LHCN-M2 (cell line): Measurements from ENCODE around the gene PRKAR1B. TPM values are rescaled to one million over a fixed set of nuclear protein-coding genes. Genes with fewer than 3 reads are reported as not detected.

Experiments
- DNase-seq: peaks from one replicate; pipeline ENCODE4 v3.0.0-alpha.2; 2012; ENCODE audit warnings: low read depth
- total RNA-seq: library from RNA; depleted of rRNA; stranded (reverse); fragments of >200 nt; gene quantifications from 2 replicates; pipeline ENCODE4 v1.2.3, GENCODE V29; 2014

PRKAR1B gene
- total RNA-seq, 1 experiment from 2014 or later: 23.0 TPM

- DNase-seq: peak; percentile 18
Measured at GRCh38 chr7:604001-604883, 122.8 kb downstream of the PRKAR1B start.

- no peak for DNase-seq
Measured at GRCh38 chr7:603152-603951, 123.7 kb downstream of the PRKAR1B start.

- no peak for DNase-seq
Measured at GRCh38 chr7:602341-603141, 124.5 kb downstream of the PRKAR1B start.

- no peak for DNase-seq
Measured at GRCh38 chr7:601595-602340, 125.3 kb downstream of the PRKAR1B start.

- DNase-seq: no peak
Measured at GRCh38 chr7:601036-601594, 126.0 kb downstream of the PRKAR1B start.

- DNase-seq: no peak
Measured at GRCh38 chr7:600149-601035, 126.7 kb downstream of the PRKAR1B start.

- no peak for DNase-seq
Measured at GRCh38 chr7:598899-599298, 128.2 kb downstream of the PRKAR1B start.

- no peak for DNase-seq
Measured at GRCh38 chr7:597348-598178, 129.5 kb downstream of the PRKAR1B start.

GRCh38 chr7:596819-597182 is 130.3 kb downstream of the PRKAR1B start:
- no peak for DNase-seq

GRCh38 chr7:596071-596818 is 130.8 kb downstream of the PRKAR1B start:
- DNase-seq: no peak

- DNase-seq: no peak
Measured at GRCh38 chr7:595621-596010, 131.5 kb downstream of the PRKAR1B start.

GRCh38 chr7:594920-595620 is 132.0 kb downstream of the PRKAR1B start:
- DNase-seq: no peak

- DNase-seq: no peak
Measured at GRCh38 chr7:594212-594913, 132.7 kb downstream of the PRKAR1B start.

- no peak for DNase-seq
Measured at GRCh38 chr7:593324-594115, 133.6 kb downstream of the PRKAR1B start.

- no peak for DNase-seq
Measured at GRCh38 chr7:591856-592628, 135.0 kb downstream of the PRKAR1B start.
